ENCODE results near the gene TSKU. TPM values are rescaled to one million over a fixed set of nuclear protein-coding genes. Genes with fewer than 3 reads are reported as not detected.

The TSKU gene
- total RNA-seq, 1 donor from 2014 or later: 7.1 TPM

GRCh38 chr11:76765863-76766350 lies 17.2 kb upstream of the TSKU start:
- Histone ChIP-seq H3K36me3 (no peaks in the 10 kb centered on the region), H3K4me3 (no peak overlapping the region), H3K9ac (no peak overlapping the region), H3K27me3 (peaks cover 3% of the 10 kb centered on the region), H3K4me2 (no peak overlapping the region), H4K20me1 (ENCODE audit: low read depth) (no peaks in the 10 kb centered on the region), H3K27ac (no peak overlapping the region), H3F3A (ENCODE audit: low read depth) (peaks cover 11% of the 10 kb centered on the region), H3K9me3 (ENCODE audit: low read depth) (no peaks in the 10 kb centered on the region), H2AFZ (replicated peaks) (no peak overlapping the region), H3K79me2 (ENCODE audit: low read depth) (no peaks in the 10 kb centered on the region), H3K4me1 (peaks cover 35% of the 10 kb centered on the region)
- Mint-ChIP-seq H3K36me3 (no peaks in the 10 kb centered on the region), H3K9me3 (no peaks in the 10 kb centered on the region), H3K27me3 (ENCODE audit: insufficient read depth, low read depth) (peaks cover 13% of the 10 kb centered on the region), H3K27ac (peak overlapping the region; percentile 55), H3K4me1 (peaks cover 45% of the 10 kb centered on the region), H3K4me3 (no peak overlapping the region)
- TF ChIP-seq EZH2 (IDR thresholded peaks at IDR 0.05) (no peak), EZH2phosphoT487 (IDR thresholded peaks at IDR 0.05) (no peak), CTCF (IDR thresholded peaks at IDR 0.05) (no peak)
- DNase-seq (ENCODE audit: low spot score): no peak

GRCh38 chr11:76766521-76766920 lies 16.6 kb upstream of the TSKU start:
- peak overlapping the region; percentile 46 for H3K27ac Mint-ChIP-seq
- H3F3A ChIP-seq (ENCODE audit: low read depth): peaks cover 17% of the 10 kb centered on the region

GRCh38 chr11:76767659-76768058 lies 15.5 kb upstream of the TSKU start:
- Histone ChIP-seq H3K79me2 (ENCODE audit: low read depth) (no peaks in the 10 kb centered on the region), H3K4me3 (no peak overlapping the region), H3K4me1 (peaks cover 41% of the 10 kb centered on the region), H4K20me1 (ENCODE audit: low read depth) (no peaks in the 10 kb centered on the region), H3K36me3 (no peaks in the 10 kb centered on the region), H3K9me3 (ENCODE audit: low read depth) (no peaks in the 10 kb centered on the region), H3K27me3 (no peaks in the 10 kb centered on the region), H3K9ac (no peak overlapping the region), H2AFZ (replicated peaks) (no peak overlapping the region), H3K4me2 (peak overlapping the region; percentile 34), H3F3A (ENCODE audit: low read depth) (peaks cover 23% of the 10 kb centered on the region), H3K27ac (no peak overlapping the region)
- no peak for TF ChIP-seq EZH2phosphoT487 (IDR thresholded peaks at IDR 0.05)
- peaks cover 52% of the 10 kb centered on the region for H3K4me1 Mint-ChIP-seq
- H3K4me3 Mint-ChIP-seq: no peak overlapping the region
- peak overlapping the region; percentile 69 for H3K27ac Mint-ChIP-seq
- DNase-seq (ENCODE audit: low spot score): no peak
- no peaks in the 10 kb centered on the region for H3K36me3 Mint-ChIP-seq
- H3K27me3 Mint-ChIP-seq (ENCODE audit: insufficient read depth, low read depth): peaks cover 13% of the 10 kb centered on the region
- H3K9me3 Mint-ChIP-seq: no peaks in the 10 kb centered on the region

More at GRCh38 chr11:76766521-76766920, 16.6 kb upstream of the TSKU start:
- no peak for DNase-seq (ENCODE audit: low spot score)
- H3K9me3 ChIP-seq (ENCODE audit: low read depth): no peaks in the 10 kb centered on the region
- no peak overlapping the region for H3K4me3 ChIP-seq
- no peak overlapping the region for H3K4me2 ChIP-seq
- no peaks in the 10 kb centered on the region for H3K36me3 ChIP-seq
- TF ChIP-seq CTCF (IDR thresholded peaks at IDR 0.05) (no peak), EZH2phosphoT487 (IDR thresholded peaks at IDR 0.05) (no peak), EZH2 (IDR thresholded peaks at IDR 0.05) (no peak)
- peaks cover 11% of the 10 kb centered on the region for H3K27me3 Mint-ChIP-seq (ENCODE audit: insufficient read depth, low read depth)
- peaks cover under 1% of the 10 kb centered on the region for H3K27me3 ChIP-seq
- H2AFZ ChIP-seq (replicated peaks): no peak overlapping the region
- H3K4me1 Mint-ChIP-seq: peaks cover 45% of the 10 kb centered on the region
- H3K9ac ChIP-seq: no peak overlapping the region
- H3K36me3 Mint-ChIP-seq: no peaks in the 10 kb centered on the region
- no peaks in the 10 kb centered on the region for H4K20me1 ChIP-seq (ENCODE audit: low read depth)
- H3K4me3 Mint-ChIP-seq: no peak overlapping the region
- H3K4me1 ChIP-seq: peaks cover 35% of the 10 kb centered on the region
- H3K9me3 Mint-ChIP-seq: no peaks in the 10 kb centered on the region
- H3K79me2 ChIP-seq (ENCODE audit: low read depth): no peaks in the 10 kb centered on the region
- no peak overlapping the region for H3K27ac ChIP-seq

- H3K4me3 Mint-ChIP-seq: no peak overlapping the region
- H3K27ac ChIP-seq: no peak overlapping the region
- peaks cover 41% of the 10 kb centered on the region for H3K4me1 ChIP-seq
Measured at GRCh38 chr11:76768088-76768908, 14.9 kb upstream of the TSKU start.

More at GRCh38 chr11:76768088-76768908, 14.9 kb upstream of the TSKU start:
- H3K4me1 Mint-ChIP-seq: peaks cover 54% of the 10 kb centered on the region
- H4K20me1 ChIP-seq (ENCODE audit: low read depth): no peaks in the 10 kb centered on the region
- no peaks in the 10 kb centered on the region for H3K9me3 ChIP-seq (ENCODE audit: low read depth)
- H3K9ac ChIP-seq: no peak overlapping the region
- no peaks in the 10 kb centered on the region for H3K79me2 ChIP-seq (ENCODE audit: low read depth)
- H2AFZ ChIP-seq (replicated peaks): no peak overlapping the region
- H3K36me3 Mint-ChIP-seq: no peaks in the 10 kb centered on the region
- TF ChIP-seq CTCF (IDR thresholded peaks at IDR 0.05): no peak
- no peak for TF ChIP-seq EZH2 (IDR thresholded peaks at IDR 0.05)
- no peak for TF ChIP-seq EZH2phosphoT487 (IDR thresholded peaks at IDR 0.05)
- peaks cover 10% of the 10 kb centered on the region for H3K27me3 Mint-ChIP-seq (ENCODE audit: insufficient read depth, low read depth)
- no peaks in the 10 kb centered on the region for H3K36me3 ChIP-seq
- H3K27ac Mint-ChIP-seq: peak overlapping the region; percentile 69
- peak overlapping the region; percentile 34 for H3K4me2 ChIP-seq
- peaks cover 23% of the 10 kb centered on the region for H3F3A ChIP-seq (ENCODE audit: low read depth)
- no peaks in the 10 kb centered on the region for H3K27me3 ChIP-seq
- H3K9me3 Mint-ChIP-seq: no peaks in the 10 kb centered on the region
- no peak for DNase-seq (ENCODE audit: low spot score)
- H3K4me3 ChIP-seq: no peak overlapping the region
